ENCODE results near the gene SLC6A19.

DNA sequence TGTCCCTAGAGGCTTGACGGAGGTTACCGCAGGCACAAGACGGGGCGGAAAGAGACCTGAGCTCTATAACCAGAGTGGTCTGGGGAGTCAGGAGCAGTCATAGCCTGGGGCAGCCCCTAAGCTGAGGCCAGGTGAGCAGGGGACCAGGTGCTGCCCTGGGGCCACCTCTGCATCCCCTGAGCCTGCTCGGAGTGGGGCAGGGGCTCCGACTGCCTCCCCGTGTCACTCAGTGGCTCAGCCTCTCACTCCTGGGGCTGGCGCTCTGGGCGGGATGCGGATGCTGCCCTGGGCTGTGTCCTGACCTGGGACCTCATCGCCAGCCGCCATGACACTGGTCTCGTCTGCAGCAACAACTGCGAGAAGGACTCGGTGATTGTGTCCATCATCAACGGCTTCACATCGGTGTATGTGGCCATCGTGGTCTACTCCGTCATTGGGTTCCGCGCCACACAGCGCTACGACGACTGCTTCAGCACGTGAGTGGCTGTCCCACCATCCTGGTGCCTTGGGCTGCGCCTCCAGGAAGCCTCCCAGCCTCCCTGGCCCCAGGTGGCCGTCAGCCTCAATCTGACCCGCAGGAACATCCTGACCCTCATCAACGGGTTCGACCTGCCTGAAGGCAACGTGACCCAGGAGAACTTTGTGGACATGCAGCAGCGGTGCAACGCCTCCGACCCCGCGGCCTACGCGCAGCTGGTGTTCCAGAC, 15.0 kb downstream of the SLC6A19 start:
- TF ChIP-seq, protein P1, sequence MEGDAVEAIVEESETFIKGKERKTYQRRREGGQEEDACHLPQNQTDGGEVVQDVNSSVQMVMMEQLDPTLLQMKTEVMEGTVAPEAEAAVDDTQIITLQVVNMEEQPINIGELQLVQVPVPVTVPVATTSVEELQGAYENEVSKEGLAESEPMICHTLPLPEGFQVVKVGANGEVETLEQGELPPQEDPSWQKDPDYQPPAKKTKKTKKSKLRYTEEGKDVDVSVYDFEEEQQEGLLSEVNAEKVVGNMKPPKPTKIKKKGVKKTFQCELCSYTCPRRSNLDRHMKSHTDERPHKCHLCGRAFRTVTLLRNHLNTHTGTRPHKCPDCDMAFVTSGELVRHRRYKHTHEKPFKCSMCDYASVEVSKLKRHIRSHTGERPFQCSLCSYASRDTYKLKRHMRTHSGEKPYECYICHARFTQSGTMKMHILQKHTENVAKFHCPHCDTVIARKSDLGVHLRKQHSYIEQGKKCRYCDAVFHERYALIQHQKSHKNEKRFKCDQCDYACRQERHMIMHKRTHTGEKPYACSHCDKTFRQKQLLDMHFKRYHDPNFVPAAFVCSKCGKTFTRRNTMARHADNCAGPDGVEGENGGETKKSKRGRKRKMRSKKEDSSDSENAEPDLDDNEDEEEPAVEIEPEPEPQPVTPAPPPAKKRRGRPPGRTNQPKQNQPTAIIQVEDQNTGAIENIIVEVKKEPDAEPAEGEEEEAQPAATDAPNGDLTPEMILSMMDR (IDR thresholded peaks at IDR 0.05): no peak
- TF ChIP-seq POLR2A (IDR thresholded peaks at IDR 0.05): no peak

Measured in tibial nerve (tissue), 3 donors.